CD4-positive, alpha-beta T cell (primary cell): ENCODE results near the gene ARAP3. TPM values are rescaled to one million over a fixed set of nuclear protein-coding genes. Genes with fewer than 3 reads are reported as not detected.

Experiments
- ATAC-seq: fragments of 200-7000 bp; cut with Tn5 transposase; one replicate; pipeline ENCODE4 v1.10.0; 2022; ENCODE audit warnings: mild to moderate bottlenecking; ENCODE audit not compliant: poor library complexity
- CTCF ChIA-PET: fragments of 350-600 bp; sonication (Branson Sonifier 250); formaldehyde crosslinking; loops from one replicate; lab custom pipeline; 2021; ENCODE audit warnings: antibody characterized with exemption, inconsistent platforms; lab: Charles Lee
- POLR2A ChIA-PET: fragments of 350-600 bp; sonication (Branson Sonifier 250); formaldehyde crosslinking; loops from one replicate; lab custom pipeline; 2021; ENCODE audit warnings: antibody characterized with exemption, inconsistent platforms; lab: Charles Lee
- DNase-seq, 14 experiments: peaks; one replicate each; pipeline ENCODE4 v3.0.0-alpha.2; 2013 to 2020; ENCODE audit warnings: mixed read lengths in 2 of 14
- H3K27ac ChIP-seq, 2 donors: one replicate each; pipeline versions ENCODE4 v1.5.1 to v1.7.0; 2013; ENCODE audit warnings: low read length in 2 of 2, low read depth in 1 of 2, mild to moderate bottlenecking in 1 of 2
- H3K27me3 ChIP-seq, 2 experiments: 1 replicate in 1 of 2; 2 replicates in 1 of 2; pipeline versions ENCODE4 v1.6.1 to v1.7.0; 2013; ENCODE audit warnings: low read length in 2 of 2, control low read depth in 1 of 2, mild to moderate bottlenecking in 1 of 2, moderate library complexity in 1 of 2; ENCODE audit not compliant: insufficient read depth in 2 of 2, control insufficient read depth in 1 of 2
- H3K36me3 ChIP-seq: one replicate; pipeline ENCODE4 v1.6.1; 2013; ENCODE audit warnings: low read length, control low read depth; ENCODE audit not compliant: insufficient read depth
- H3K4me1 ChIP-seq: one replicate; pipeline ENCODE4 v1.6.1; 2013; ENCODE audit warnings: low read length, control low read depth; ENCODE audit not compliant: insufficient read depth
- H3K4me3 ChIP-seq: one replicate; pipeline ENCODE4 v1.5.1; 2013; ENCODE audit warnings: mild to moderate bottlenecking, low read length, moderate library complexity
- H3K9me3 ChIP-seq, 2 experiments: 1 replicate in 1 of 2; 2 replicates in 1 of 2; pipeline versions ENCODE4 v1.6.1 to v1.7.0; 2013; ENCODE audit warnings: low read length in 2 of 2, mild to moderate bottlenecking in 2 of 2, control low read depth in 1 of 2, moderate library complexity in 1 of 2; ENCODE audit not compliant: control insufficient read depth in 1 of 2, insufficient read depth in 1 of 2
- H3K27ac Mint-ChIP-seq: one replicate; pipeline ENCODE4 v1.8.0; 2020; ENCODE audit warnings: mixed read lengths
- H3K27me3 Mint-ChIP-seq: one replicate; pipeline ENCODE4 v1.8.0; 2021; ENCODE audit warnings: mixed read lengths
- H3K36me3 Mint-ChIP-seq: one replicate; pipeline ENCODE4 v1.8.0; 2021; ENCODE audit warnings: low read depth, mixed read lengths
- H3K4me1 Mint-ChIP-seq: one replicate; pipeline ENCODE4 v1.8.0; 2021; ENCODE audit warnings: low read depth, mixed read lengths
- H3K4me3 Mint-ChIP-seq: one replicate; pipeline ENCODE4 v1.8.0; 2020; ENCODE audit warnings: mild to moderate bottlenecking, mixed read lengths
- H3K9me3 Mint-ChIP-seq: one replicate; pipeline ENCODE4 v1.8.0; 2020; ENCODE audit warnings: mixed read lengths
- CTCF ChIP-seq: fragments of 200-600 bp; IDR thresholded peaks from one replicate; pipeline ENCODE4 v1.8.0; 2022; ENCODE audit warnings: antibody characterized with exemption, mild to moderate bottlenecking
- intact Hi-C, 2 experiments: fragments of 100-400 bp; cut with DNase I in 1 of 2; cut with micrococcal nuclease in 1 of 2; formaldehyde crosslinking; loops; one replicate each; pipeline versions ENCODE4 v1.15.1 to v1.9.0; 2023 to 2025; cut with DNase I, micrococcal nuclease
- total RNA-seq, 174 experiments: library from RNA in 2 of 174; stranded (reverse) in 2 of 174; gene quantifications; one replicate each; pipeline ENCODE4 v1.2.3 and lab custom pipeline; 2021 to 2026

ARAP3 gene
- total RNA-seq, 2 experiments from 2014 or later, result 0.30 to 0.31 TPM

GRCh38 chr5:141708016-141708415 lies 26.0 kb upstream of the ARAP3 start:
- ChIA-PET CTCF (no interaction called here), POLR2A (no interaction called here)
- H3K4me3 Mint-ChIP-seq, result no peak overlapping the region
- peaks cover 4% of the 10 kb centered on the region for H3K4me1 ChIP-seq
- H3K36me3 Mint-ChIP-seq, result no peaks in the 10 kb centered on the region
- no peaks in the 10 kb centered on the region for H3K9me3 ChIP-seq
- H3K27me3 ChIP-seq, result peaks cover 0 to 8% of the 10 kb centered on the region in 2 experiments
- peaks cover 3% of the 10 kb centered on the region for H3K4me1 Mint-ChIP-seq
- intact Hi-C loops, result no loop called here
- TF ChIP-seq CTCF, result no peak
- H3K36me3 ChIP-seq, result no peaks in the 10 kb centered on the region
- no peaks in the 10 kb centered on the region for H3K27me3 Mint-ChIP-seq
- no peak overlapping the region for H3K27ac ChIP-seq
- no peak overlapping the region for H3K4me3 ChIP-seq
- H3K27ac Mint-ChIP-seq, result no peak overlapping the region
- no peaks in the 10 kb centered on the region for H3K9me3 Mint-ChIP-seq
- DNase-seq (no peak), ATAC-seq (no peak)

- no peaks in the 10 kb centered on the region for H3K9me3 Mint-ChIP-seq
- intact Hi-C loops, result no loop called here
- H3K27ac Mint-ChIP-seq, result no peak overlapping the region
- ATAC-seq (no peak), DNase-seq (no peak)
- Histone ChIP-seq H3K27me3 (peaks cover 0 to 13% of the 10 kb centered on the region in 2 experiments), H3K9me3 (no peaks in the 10 kb centered on the region), H3K27ac (no peak overlapping the region), H3K4me1 (peaks cover 9% of the 10 kb centered on the region), H3K4me3 (no peak overlapping the region), H3K36me3 (no peaks in the 10 kb centered on the region)
- POLR2A ChIA-PET, result no interaction called here
- CTCF ChIA-PET, result no interaction called here
- H3K27me3 Mint-ChIP-seq, result no peaks in the 10 kb centered on the region
- no peak for TF ChIP-seq CTCF
- H3K4me3 Mint-ChIP-seq, result no peak overlapping the region
- peaks cover 7% of the 10 kb centered on the region for H3K4me1 Mint-ChIP-seq
- no peaks in the 10 kb centered on the region for H3K36me3 Mint-ChIP-seq
Measured at GRCh38 chr5:141707510-141707909, 25.5 kb upstream of the ARAP3 start.

GRCh38 chr5:141706121-141706520 lies 24.1 kb upstream of the ARAP3 start:
- ChIA-PET POLR2A (no interaction called here), CTCF (no interaction called here)
- Mint-ChIP-seq H3K4me1 (peaks cover 19% of the 10 kb centered on the region), H3K9me3 (no peaks in the 10 kb centered on the region), H3K36me3 (no peaks in the 10 kb centered on the region), H3K27me3 (peaks cover 13% of the 10 kb centered on the region), H3K27ac (no peak overlapping the region), H3K4me3 (no peak overlapping the region)
- ATAC-seq (no peak), DNase-seq (no peak)
- no peak overlapping the region for H3K27ac ChIP-seq
- H3K27me3 ChIP-seq, result peaks cover 7 to 18% of the 10 kb centered on the region in 2 experiments
- no peak overlapping the region for H3K4me3 ChIP-seq
- no peak for TF ChIP-seq CTCF
- no peaks in the 10 kb centered on the region for H3K36me3 ChIP-seq
- H3K4me1 ChIP-seq, result peaks cover 23% of the 10 kb centered on the region
- intact Hi-C loops, result no loop called here
- H3K9me3 ChIP-seq, result no peaks in the 10 kb centered on the region
